ENCODE data around the gene PEX6. TPM values are rescaled to one million over a fixed set of nuclear protein-coding genes. Genes with fewer than 3 reads are reported as not detected.
"Not testable (repeated sequence)": the region's sequence is repeated elsewhere in the genome, so short reads cannot be mapped to it uniquely, and the experiment has no call there.

The PEX6 gene
- total and polyA plus RNA-seq, 10 donors = 11.1 to 25.5 (median 18.9) TPM

DNA sequence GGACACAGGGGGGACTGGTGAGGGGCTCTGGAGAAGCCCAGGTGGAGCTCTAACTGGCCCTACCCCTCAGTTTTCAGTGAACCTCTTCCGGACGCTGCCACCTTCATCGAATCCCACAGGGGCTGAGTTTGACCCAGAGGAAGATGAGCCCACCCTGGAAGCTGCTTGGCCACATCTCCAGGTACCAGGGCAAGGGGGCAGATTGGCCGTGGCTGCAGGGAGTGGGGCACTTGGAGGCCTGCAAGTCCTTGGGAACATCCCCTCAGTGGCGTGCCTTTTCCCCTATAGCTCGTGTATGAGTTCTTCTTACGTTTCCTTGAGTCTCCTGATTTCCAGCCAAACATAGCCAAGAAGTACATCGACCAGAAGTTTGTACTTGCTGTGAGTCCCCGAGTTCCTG lies 28.1 kb upstream of the PEX6 start:
- WGBS, 5 donors = 93 to 95% (median 95%) methylated on average over 9 of the region's 9 CpGs
- H3K4me1 ChIP-seq = peaks cover 0 to 21% (median 3%) of the 10 kb centered on the region in 6 donors
- intact Hi-C loops (cut with DNase I; ENCODE audit: low total_unique reads) = no loop called here
- no peak for DNase-seq
- H3K4me3 ChIP-seq = no peak overlapping the region
- no peaks in the 10 kb centered on the region for H3K27me3 ChIP-seq (replicated peaks in 1 of 7)
- peaks cover 0 to 92% (median 56%) of the 10 kb centered on the region in 6 donors for H3K36me3 ChIP-seq
- no peaks in the 10 kb centered on the region for H3K9me3 ChIP-seq
- no peak for TF ChIP-seq POLR2A (IDR thresholded peaks at IDR 0.05)
- TF ChIP-seq POLR2AphosphoS5 (IDR thresholded peaks at IDR 0.05) = peak in 2 of 3 donors; percentile 1 to 15
- TF ChIP-seq, protein P1, sequence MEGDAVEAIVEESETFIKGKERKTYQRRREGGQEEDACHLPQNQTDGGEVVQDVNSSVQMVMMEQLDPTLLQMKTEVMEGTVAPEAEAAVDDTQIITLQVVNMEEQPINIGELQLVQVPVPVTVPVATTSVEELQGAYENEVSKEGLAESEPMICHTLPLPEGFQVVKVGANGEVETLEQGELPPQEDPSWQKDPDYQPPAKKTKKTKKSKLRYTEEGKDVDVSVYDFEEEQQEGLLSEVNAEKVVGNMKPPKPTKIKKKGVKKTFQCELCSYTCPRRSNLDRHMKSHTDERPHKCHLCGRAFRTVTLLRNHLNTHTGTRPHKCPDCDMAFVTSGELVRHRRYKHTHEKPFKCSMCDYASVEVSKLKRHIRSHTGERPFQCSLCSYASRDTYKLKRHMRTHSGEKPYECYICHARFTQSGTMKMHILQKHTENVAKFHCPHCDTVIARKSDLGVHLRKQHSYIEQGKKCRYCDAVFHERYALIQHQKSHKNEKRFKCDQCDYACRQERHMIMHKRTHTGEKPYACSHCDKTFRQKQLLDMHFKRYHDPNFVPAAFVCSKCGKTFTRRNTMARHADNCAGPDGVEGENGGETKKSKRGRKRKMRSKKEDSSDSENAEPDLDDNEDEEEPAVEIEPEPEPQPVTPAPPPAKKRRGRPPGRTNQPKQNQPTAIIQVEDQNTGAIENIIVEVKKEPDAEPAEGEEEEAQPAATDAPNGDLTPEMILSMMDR (IDR thresholded peaks at IDR 0.05 in 8 of 11, conservative IDR thresholded peaks at IDR 0.05 in 3 of 11) = no peak
- no peak overlapping the region for H3K27ac ChIP-seq

DNA sequence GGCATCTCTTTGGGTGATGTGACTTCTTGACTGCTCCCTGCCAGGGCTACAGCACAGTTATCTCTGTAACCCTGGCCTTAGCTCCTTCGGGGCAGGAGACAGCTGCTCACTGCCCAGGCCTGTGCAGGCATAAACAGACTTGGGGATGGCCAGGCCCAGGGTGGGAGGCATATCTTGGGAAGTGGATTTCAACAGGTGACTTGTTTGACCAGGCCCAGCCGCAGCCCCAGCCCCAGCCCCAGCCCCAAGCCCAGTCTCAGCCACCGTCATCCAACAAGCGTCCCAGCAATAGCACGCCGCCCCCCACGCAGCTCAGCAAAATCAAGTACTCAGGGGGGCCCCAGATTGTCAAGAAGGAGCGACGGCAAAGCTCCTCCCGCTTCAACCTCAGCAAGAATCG lies 27.3 kb upstream of the PEX6 start:
- peaks cover 0 to 13% (median 0%) of the 10 kb centered on the region in 6 donors for H3K4me1 ChIP-seq
- DNase-seq = no peak
- intact Hi-C loops (cut with DNase I; ENCODE audit: low total_unique reads) = no loop called here
- H3K4me3 ChIP-seq = no peak overlapping the region
- H3K27me3 ChIP-seq (replicated peaks in 1 of 7) = no peaks in the 10 kb centered on the region
- no peaks in the 10 kb centered on the region for H3K9me3 ChIP-seq
- H3K36me3 ChIP-seq = peaks cover 0 to 84% (median 48%) of the 10 kb centered on the region in 6 donors
- TF ChIP-seq POLR2AphosphoS5 (IDR thresholded peaks at IDR 0.05) (no peak), POLR2A (IDR thresholded peaks at IDR 0.05) (no peak)
- TF ChIP-seq, protein P1 (IDR thresholded peaks at IDR 0.05 in 8 of 11, conservative IDR thresholded peaks at IDR 0.05 in 3 of 11) = no peak
- H3K27ac ChIP-seq = no peak overlapping the region
- WGBS, 5 donors = 92 to 98% (median 94%) methylated on average over 11 of the region's 11 CpGs

DNA sequence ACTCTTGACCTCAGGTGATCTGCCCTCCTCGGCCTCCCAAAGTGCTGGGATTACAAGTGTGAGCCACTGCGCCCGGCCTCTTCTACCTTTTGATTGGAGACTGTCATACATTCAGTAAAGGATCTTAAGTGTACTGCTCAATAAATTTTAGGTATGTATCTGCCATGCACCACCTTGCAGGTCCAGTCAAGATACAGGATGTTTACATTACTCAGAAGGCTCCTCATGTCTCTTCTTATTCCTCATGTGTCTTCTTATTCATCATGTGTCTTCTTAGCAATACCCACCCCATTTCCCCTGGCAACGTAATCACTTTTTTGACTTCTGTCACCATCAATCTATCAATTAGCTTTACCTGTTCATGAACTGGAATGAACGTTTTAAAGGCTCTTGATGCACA lies 26.9 kb upstream of the PEX6 start:
- intact Hi-C loops (cut with DNase I; ENCODE audit: low total_unique reads) = no loop called here
- Histone ChIP-seq H3K4me1 (peaks cover 0 to 9% (median 0%) of the 10 kb centered on the region in 6 donors), H3K36me3 (peaks cover 0 to 84% (median 44%) of the 10 kb centered on the region in 6 donors), H3K4me3 (no peak overlapping the region), H3K27me3 (replicated peaks in 1 of 7) (no peaks in the 10 kb centered on the region), H3K27ac (no peak overlapping the region), H3K9me3 (no peaks in the 10 kb centered on the region)
- no peak for DNase-seq
- 93 to 97% (median 94%) methylated on average over 5 of the region's 5 CpGs for WGBS, 5 donors
- TF ChIP-seq, protein P1 (IDR thresholded peaks at IDR 0.05 in 8 of 11, conservative IDR thresholded peaks at IDR 0.05 in 3 of 11) = no peak
- TF ChIP-seq POLR2AphosphoS5 (IDR thresholded peaks at IDR 0.05) = no peak
- no peak for TF ChIP-seq POLR2A (IDR thresholded peaks at IDR 0.05)

DNA sequence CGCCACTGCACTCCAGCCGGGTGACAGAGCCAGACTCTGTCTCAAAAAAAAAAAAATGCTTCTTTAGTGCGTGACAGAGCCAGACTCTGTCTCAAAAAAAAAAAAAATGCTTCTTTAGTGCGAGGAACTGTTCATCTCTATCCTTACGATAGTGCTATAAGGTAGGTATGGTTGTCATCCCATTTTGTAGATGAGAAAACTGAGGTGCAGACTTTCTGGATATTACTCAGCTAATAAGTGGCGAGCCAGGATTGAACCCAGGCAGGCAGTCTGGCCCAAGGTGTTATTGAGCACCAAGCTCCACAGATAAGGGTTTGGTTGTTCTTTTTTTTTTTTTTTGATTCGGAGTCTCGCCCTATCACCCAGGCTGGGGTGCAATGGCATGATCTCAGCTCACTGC lies 22.9 kb upstream of the PEX6 start:
- 90 to 96% (median 93%) methylated on average over 8 of the region's 8 CpGs for WGBS, 5 donors
- DNase-seq = no peak
- Histone ChIP-seq H3K4me3 (no peak overlapping the region), H3K27ac (no peak overlapping the region), H3K36me3 (peaks cover 0 to 58% (median 6%) of the 10 kb centered on the region in 6 donors), H3K9me3 (no peaks in the 10 kb centered on the region), H3K27me3 (replicated peaks in 1 of 7) (no peaks in the 10 kb centered on the region), H3K4me1 (no peaks in the 10 kb centered on the region)
- intact Hi-C loops (cut with DNase I; ENCODE audit: low total_unique reads) = no loop called here
- TF ChIP-seq POLR2AphosphoS5 (IDR thresholded peaks at IDR 0.05) = no peak

DNA sequence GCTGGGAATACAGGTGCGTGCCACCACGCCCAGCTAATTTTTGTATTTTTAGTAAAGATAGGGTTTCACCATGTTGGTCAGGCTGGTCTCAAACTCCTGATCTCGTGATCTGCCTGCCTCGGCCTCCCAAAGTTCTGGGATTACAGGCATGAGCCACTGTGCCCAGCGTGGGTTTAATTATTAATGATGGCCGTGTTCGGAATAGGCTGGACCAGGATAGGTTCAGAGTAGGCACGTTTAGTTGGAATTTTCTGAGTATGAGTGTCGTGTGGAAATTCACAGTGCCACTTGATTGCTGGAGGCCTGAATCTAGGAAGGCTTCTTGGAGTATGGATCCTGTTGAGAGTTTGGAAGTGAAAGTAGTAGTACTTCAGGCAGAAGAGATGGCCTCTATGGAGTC lies 19.2 kb upstream of the PEX6 start:
- H3K4me1 ChIP-seq; intact Hi-C loops (cut with DNase I; ENCODE audit: low total_unique reads): not testable (repeated sequence)
- WGBS, 5 donors = 95 to 98% (median 96%) methylated on average over 9 of the region's 9 CpGs

More for the DNA sequence above, 19.2 kb upstream of the PEX6 start:
- not testable (repeated sequence) for DNase-seq; H3K4me3 ChIP-seq; H3K27me3 ChIP-seq (replicated peaks in 1 of 7); H3K9me3 ChIP-seq; H3K27ac ChIP-seq
- H3K36me3 ChIP-seq = peaks cover 0 to 37% (median 0%) of the 10 kb centered on the region in 6 donors
